ENCODE results near the gene RAB17. TPM values are rescaled to one million over a fixed set of nuclear protein-coding genes. Genes with fewer than 3 reads are reported as not detected.

RAB17 gene
- total RNA-seq, 1 experiment from 2014 or later: 41.8 TPM

DNA sequence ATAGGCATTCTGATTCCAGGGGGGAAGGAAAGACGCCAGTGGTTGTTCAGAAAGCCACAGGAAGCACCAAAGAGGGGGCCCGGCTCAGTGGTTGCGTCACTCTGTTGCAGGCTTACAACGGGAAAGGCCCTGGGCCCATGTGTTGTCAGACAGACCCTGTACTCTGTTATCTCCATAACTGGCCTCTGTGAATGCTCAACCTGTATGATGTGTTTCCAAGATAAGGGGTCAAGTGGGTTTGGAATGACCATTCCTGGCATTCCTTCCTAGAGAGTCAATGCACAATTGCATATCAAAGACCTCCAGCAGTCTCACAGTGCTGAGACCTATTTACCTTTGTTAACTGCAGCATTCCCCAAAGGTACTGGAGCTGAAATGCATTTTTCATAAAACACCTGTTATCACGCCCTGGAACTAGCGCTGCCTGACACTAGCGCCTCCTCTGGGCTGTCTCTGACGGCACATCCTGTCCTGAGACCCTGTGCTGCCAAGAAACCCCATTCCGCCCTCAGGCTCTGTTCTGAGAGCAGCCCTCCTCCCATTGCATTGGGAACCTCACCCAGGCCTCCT lies 23.7 kb upstream of the RAB17 start:
- no peak overlapping the region for H3K4me3 ChIP-seq (replicated peaks in 1 of 2; ENCODE audit: low read depth in 1 of 2, low read length in 2 of 2)
- intact Hi-C loops (cut with micrococcal nuclease): no loop called here
- POLR2A ChIA-PET: no interaction called here

DNA sequence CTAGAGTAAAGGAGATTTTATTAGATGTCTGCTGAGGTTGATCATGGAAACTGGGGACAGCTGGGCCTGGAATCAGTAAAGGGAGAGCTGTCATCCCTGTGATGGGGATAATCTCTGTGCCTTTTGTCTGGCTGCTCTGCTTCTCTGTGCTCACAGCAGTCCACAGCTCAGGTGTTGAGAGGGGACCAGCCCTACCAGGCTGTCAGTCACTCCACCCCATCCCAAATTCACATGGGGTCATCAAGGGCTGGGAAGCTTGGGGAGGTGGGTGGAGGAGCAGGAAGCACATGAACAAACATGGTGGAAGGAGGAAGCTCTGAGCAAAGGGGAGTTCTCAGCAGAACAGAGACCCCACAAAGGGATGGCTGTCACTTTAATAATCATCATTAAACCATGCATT lies 23.1 kb upstream of the RAB17 start:
- no peak overlapping the region for H2AFZ ChIP-seq (ENCODE audit: low read depth, low read length, poor library complexity, severe bottlenecking)
- intact Hi-C loops (cut with micrococcal nuclease): no loop called here
- no peaks in the 10 kb centered on the region for H3K36me3 ChIP-seq (ENCODE audit: control insufficient read depth in 1 of 2, insufficient read depth in 2 of 2, low read length in 2 of 2)
- no peaks in the 10 kb centered on the region for H3K9me3 ChIP-seq (ENCODE audit: control insufficient read depth in 1 of 2, insufficient read depth in 1 of 2, low read depth in 1 of 2, low read length in 2 of 2)
- RAD21 ChIA-PET (ENCODE audit: low non-redundant PET in 1 of 2, low total read pairs in 2 of 2, uncharacterized antibody in 2 of 2, unreplicated experiment in 2 of 2): no interaction called here
- POLR2A ChIA-PET: no interaction called here
- ATAC-seq (no peak), DNase-seq (ENCODE audit: low read depth, low spot score) (no peak)
- no TSS peak for BruUV-seq (replicated peaks)
- no peak overlapping the region for H3K4me2 ChIP-seq (ENCODE audit: low read length)
- H3K27ac ChIP-seq (ENCODE audit: low read depth, low read length): no peak overlapping the region
- no peaks in the 10 kb centered on the region for H3K9me2 ChIP-seq (ENCODE audit: insufficient read depth)
- H3K4me1 ChIP-seq (ENCODE audit: control insufficient read depth in 1 of 2, insufficient read depth in 2 of 2, low read length in 2 of 2): peaks cover 2 to 15% of the 10 kb centered on the region in 2 experiments; a peak in 2 of 4 replicates
- no peaks in the 10 kb centered on the region for H3K79me2 ChIP-seq (ENCODE audit: insufficient read depth, low read length)
- no peaks in the 10 kb centered on the region; the same call in 1 of the 2 replicates for H3K27me3 ChIP-seq (ENCODE audit: insufficient read depth, low read length)
- H4K20me1 ChIP-seq (ENCODE audit: insufficient read depth): no peaks in the 10 kb centered on the region
- H3K9ac ChIP-seq (ENCODE audit: low read length): no peak overlapping the region
- CTCF ChIA-PET: no interaction called here
- H3K4me3 ChIP-seq (replicated peaks in 1 of 2; ENCODE audit: low read depth in 1 of 2, low read length in 2 of 2): no peak overlapping the region
- TF ChIP-seq SP1 (IDR thresholded peaks at IDR 0.05; ENCODE audit: low read depth) (no peak), CEBPB (IDR thresholded peaks at IDR 0.05; ENCODE audit: low read depth) (no peak), YY1 (IDR thresholded peaks at IDR 0.05; ENCODE audit: extremely low read depth, insufficient replicate concordance, low read depth, low read length) (no peak), RAD21 (IDR thresholded peaks at IDR 0.05; ENCODE audit: low read depth) (no peak), EGR1 (IDR thresholded peaks at IDR 0.05; ENCODE audit: low read depth) (no peak), ZFX (IDR thresholded peaks at IDR 0.05) (no peak), POLR2A (IDR thresholded peaks at IDR 0.05; ENCODE audit: borderline replicate concordance, extremely low read depth, insufficient read depth, insufficient read length) (no peak), ELF1 (IDR thresholded peaks at IDR 0.05; ENCODE audit: borderline replicate concordance, low read depth) (no peak), POLR2AphosphoS5 (IDR thresholded peaks at IDR 0.05; ENCODE audit: low read depth, low read length) (no peak), SRF (IDR thresholded peaks at IDR 0.05; ENCODE audit: low read depth) (no peak), SIN3A (IDR thresholded peaks at IDR 0.05; ENCODE audit: low read depth) (no peak)
- TF ChIP-seq, protein P1, sequence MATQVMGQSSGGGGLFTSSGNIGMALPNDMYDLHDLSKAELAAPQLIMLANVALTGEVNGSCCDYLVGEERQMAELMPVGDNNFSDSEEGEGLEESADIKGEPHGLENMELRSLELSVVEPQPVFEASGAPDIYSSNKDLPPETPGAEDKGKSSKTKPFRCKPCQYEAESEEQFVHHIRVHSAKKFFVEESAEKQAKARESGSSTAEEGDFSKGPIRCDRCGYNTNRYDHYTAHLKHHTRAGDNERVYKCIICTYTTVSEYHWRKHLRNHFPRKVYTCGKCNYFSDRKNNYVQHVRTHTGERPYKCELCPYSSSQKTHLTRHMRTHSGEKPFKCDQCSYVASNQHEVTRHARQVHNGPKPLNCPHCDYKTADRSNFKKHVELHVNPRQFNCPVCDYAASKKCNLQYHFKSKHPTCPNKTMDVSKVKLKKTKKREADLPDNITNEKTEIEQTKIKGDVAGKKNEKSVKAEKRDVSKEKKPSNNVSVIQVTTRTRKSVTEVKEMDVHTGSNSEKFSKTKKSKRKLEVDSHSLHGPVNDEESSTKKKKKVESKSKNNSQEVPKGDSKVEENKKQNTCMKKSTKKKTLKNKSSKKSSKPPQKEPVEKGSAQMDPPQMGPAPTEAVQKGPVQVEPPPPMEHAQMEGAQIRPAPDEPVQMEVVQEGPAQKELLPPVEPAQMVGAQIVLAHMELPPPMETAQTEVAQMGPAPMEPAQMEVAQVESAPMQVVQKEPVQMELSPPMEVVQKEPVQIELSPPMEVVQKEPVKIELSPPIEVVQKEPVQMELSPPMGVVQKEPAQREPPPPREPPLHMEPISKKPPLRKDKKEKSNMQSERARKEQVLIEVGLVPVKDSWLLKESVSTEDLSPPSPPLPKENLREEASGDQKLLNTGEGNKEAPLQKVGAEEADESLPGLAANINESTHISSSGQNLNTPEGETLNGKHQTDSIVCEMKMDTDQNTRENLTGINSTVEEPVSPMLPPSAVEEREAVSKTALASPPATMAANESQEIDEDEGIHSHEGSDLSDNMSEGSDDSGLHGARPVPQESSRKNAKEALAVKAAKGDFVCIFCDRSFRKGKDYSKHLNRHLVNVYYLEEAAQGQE (IDR thresholded peaks at IDR 0.05; ENCODE audit: low read depth): no peak

More for the DNA sequence above, 23.7 kb upstream of the RAB17 start:
- ATAC-seq (peak; percentile 64), DNase-seq (ENCODE audit: low read depth, low spot score) (no peak)
- H3K27me3 ChIP-seq (ENCODE audit: insufficient read depth, low read length): no peaks in the 10 kb centered on the region; the same call in 1 of the 2 replicates
- H2AFZ ChIP-seq (ENCODE audit: low read depth, low read length, poor library complexity, severe bottlenecking): no peak overlapping the region
- no peaks in the 10 kb centered on the region for H3K9me2 ChIP-seq (ENCODE audit: insufficient read depth)
- no TSS peak for BruUV-seq (replicated peaks)
- RAD21 ChIA-PET (ENCODE audit: low non-redundant PET in 1 of 2, low total read pairs in 2 of 2, uncharacterized antibody in 2 of 2, unreplicated experiment in 2 of 2): no interaction called here
- peak overlapping the region; percentile 16 for H3K4me2 ChIP-seq (ENCODE audit: low read length)
- H3K4me1 ChIP-seq (ENCODE audit: control insufficient read depth in 1 of 2, insufficient read depth in 2 of 2, low read length in 2 of 2): peaks cover 2 to 15% of the 10 kb centered on the region in 2 experiments; a peak in 2 of 4 replicates
- H4K20me1 ChIP-seq (ENCODE audit: insufficient read depth): no peaks in the 10 kb centered on the region
- H3K79me2 ChIP-seq (ENCODE audit: insufficient read depth, low read length): no peaks in the 10 kb centered on the region
- TF ChIP-seq SP1 (IDR thresholded peaks at IDR 0.05; ENCODE audit: low read depth) (no peak), EZH2 (IDR thresholded peaks at IDR 0.05) (no peak)
- TF ChIP-seq, protein P2, sequence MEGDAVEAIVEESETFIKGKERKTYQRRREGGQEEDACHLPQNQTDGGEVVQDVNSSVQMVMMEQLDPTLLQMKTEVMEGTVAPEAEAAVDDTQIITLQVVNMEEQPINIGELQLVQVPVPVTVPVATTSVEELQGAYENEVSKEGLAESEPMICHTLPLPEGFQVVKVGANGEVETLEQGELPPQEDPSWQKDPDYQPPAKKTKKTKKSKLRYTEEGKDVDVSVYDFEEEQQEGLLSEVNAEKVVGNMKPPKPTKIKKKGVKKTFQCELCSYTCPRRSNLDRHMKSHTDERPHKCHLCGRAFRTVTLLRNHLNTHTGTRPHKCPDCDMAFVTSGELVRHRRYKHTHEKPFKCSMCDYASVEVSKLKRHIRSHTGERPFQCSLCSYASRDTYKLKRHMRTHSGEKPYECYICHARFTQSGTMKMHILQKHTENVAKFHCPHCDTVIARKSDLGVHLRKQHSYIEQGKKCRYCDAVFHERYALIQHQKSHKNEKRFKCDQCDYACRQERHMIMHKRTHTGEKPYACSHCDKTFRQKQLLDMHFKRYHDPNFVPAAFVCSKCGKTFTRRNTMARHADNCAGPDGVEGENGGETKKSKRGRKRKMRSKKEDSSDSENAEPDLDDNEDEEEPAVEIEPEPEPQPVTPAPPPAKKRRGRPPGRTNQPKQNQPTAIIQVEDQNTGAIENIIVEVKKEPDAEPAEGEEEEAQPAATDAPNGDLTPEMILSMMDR (IDR thresholded peaks at IDR 0.05 in 2 of 3, conservative IDR thresholded peaks at IDR 0.05 in 1 of 3; ENCODE audit: borderline replicate concordance in 1 of 3, insufficient read depth in 1 of 3, low read depth in 2 of 3, low read length in 2 of 3): peak in 2 of 3 experiments; percentile 14 to 48; a peak in 3 of 6 replicates
- TF ChIP-seq, protein P3, sequence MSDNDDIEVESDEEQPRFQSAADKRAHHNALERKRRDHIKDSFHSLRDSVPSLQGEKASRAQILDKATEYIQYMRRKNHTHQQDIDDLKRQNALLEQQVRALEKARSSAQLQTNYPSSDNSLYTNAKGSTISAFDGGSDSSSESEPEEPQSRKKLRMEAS (IDR thresholded peaks at IDR 0.05): no peak
- no peak overlapping the region for H3K27ac ChIP-seq (ENCODE audit: low read depth, low read length)
- H3K9ac ChIP-seq (ENCODE audit: low read length): no peak overlapping the region
- CTCF ChIA-PET: no interaction called here
- no peaks in the 10 kb centered on the region for H3K9me3 ChIP-seq (ENCODE audit: control insufficient read depth in 1 of 2, insufficient read depth in 1 of 2, low read depth in 1 of 2, low read length in 2 of 2)
- H3K36me3 ChIP-seq (ENCODE audit: control insufficient read depth in 1 of 2, insufficient read depth in 2 of 2, low read length in 2 of 2): no peaks in the 10 kb centered on the region
